Liver (tissue), 9 donors: ENCODE results near the gene TRABD. TPM values are rescaled to one million over a fixed set of nuclear protein-coding genes. Genes with fewer than 3 reads are reported as not detected.

Experiments
- DNase-seq: peaks from one replicate; pipeline ENCODE4 v3.0.0-alpha.2; 2017; ENCODE audit warnings: low spot score
- H3K27ac ChIP-seq, 2 donors: one replicate each; pipeline ENCODE4 v1.7.0; 2013; ENCODE audit warnings: inconsistent platforms in 2 of 2, low read length in 2 of 2, control low read depth in 1 of 2, low read depth in 1 of 2, mild to moderate bottlenecking in 1 of 2
- H3K27me3 ChIP-seq, 4 donors: one replicate each; pipeline versions ENCODE4 v1.6.1 to v1.7.0; 2013; ENCODE audit warnings: low read length in 3 of 4, inconsistent platforms in 1 of 4, mild to moderate bottlenecking in 1 of 4, moderate library complexity in 1 of 4; ENCODE audit not compliant: control insufficient read depth in 4 of 4, insufficient read depth in 4 of 4
- H3K36me3 ChIP-seq, 4 donors: one replicate each; pipeline versions ENCODE4 v1.6.1 to v1.7.0; 2013; ENCODE audit warnings: low read length in 3 of 4, mild to moderate bottlenecking in 3 of 4, low read depth in 1 of 4, moderate library complexity in 1 of 4; ENCODE audit not compliant: control insufficient read depth in 4 of 4, insufficient read depth in 3 of 4
- H3K4me1 ChIP-seq, 4 donors: one replicate each; pipeline versions ENCODE4 v1.6.1 to v1.7.0; 2013; ENCODE audit warnings: low read length in 3 of 4, mild to moderate bottlenecking in 3 of 4, moderate library complexity in 1 of 4; ENCODE audit not compliant: control insufficient read depth in 4 of 4, insufficient read depth in 4 of 4
- H3K4me3 ChIP-seq, 3 donors: one replicate each; pipeline versions ENCODE4 v1.6.1 to v1.7.0; 2013; ENCODE audit warnings: low read length in 3 of 3, control low read depth in 1 of 3, low read depth in 1 of 3, mild to moderate bottlenecking in 1 of 3
- H3K9ac ChIP-seq, 2 donors: one replicate each; pipeline ENCODE4 v1.7.0; 2013; ENCODE audit warnings: low read length in 2 of 2, mild to moderate bottlenecking in 2 of 2, moderate library complexity in 2 of 2, control low read depth in 1 of 2, low read depth in 1 of 2
- H3K9me3 ChIP-seq, 4 donors: one replicate each; pipeline versions ENCODE4 v1.6.1 to v1.7.0; 2013; ENCODE audit warnings: low read length in 3 of 4; ENCODE audit not compliant: control insufficient read depth in 4 of 4
- EGR1 ChIP-seq, 2 donors: IDR thresholded peaks; 2 replicates each; pipeline ENCODE4 v1.6.1; 2016 to 2018; ENCODE audit warnings: antibody characterized with exemption in 2 of 2, low read depth in 2 of 2
- FOXA1 ChIP-seq: IDR thresholded peaks from 2 replicates; pipeline ENCODE4 v1.6.1; 2016; ENCODE audit warnings: antibody characterized with exemption
- FOXA2 ChIP-seq: IDR thresholded peaks from 2 replicates; pipeline ENCODE4 v1.6.1; 2016; ENCODE audit warnings: antibody characterized with exemption
- GABPA ChIP-seq, 2 donors: IDR thresholded peaks in 1 of 2; conservative IDR thresholded peaks in 1 of 2; 2 replicates each; pipeline ENCODE4 v1.6.1; 2016; ENCODE audit warnings: antibody characterized with exemption in 2 of 2, mild to moderate bottlenecking in 1 of 2, moderate library complexity in 1 of 2
- HNF4A ChIP-seq, 2 donors: conservative IDR thresholded peaks; 2 replicates each; pipeline ENCODE4 v1.6.1; 2016; ENCODE audit warnings: antibody characterized with exemption in 2 of 2, mild to moderate bottlenecking in 2 of 2
- HNF4G ChIP-seq: IDR thresholded peaks from 2 replicates; pipeline ENCODE4 v1.6.1; 2016; ENCODE audit warnings: antibody characterized with exemption
- JUND ChIP-seq, 2 donors: IDR thresholded peaks; 2 replicates each; pipeline ENCODE4 v1.6.1; 2016; ENCODE audit warnings: antibody characterized with exemption in 2 of 2
- NR2F2 ChIP-seq: IDR thresholded peaks from 2 replicates; pipeline ENCODE4 v1.6.1; 2016; ENCODE audit warnings: antibody characterized with exemption
- RAD21 ChIP-seq, 2 donors: IDR thresholded peaks; 2 replicates each; pipeline ENCODE4 v1.6.1; 2016; ENCODE audit warnings: antibody characterized with exemption in 2 of 2, mild to moderate bottlenecking in 2 of 2
- RXRA ChIP-seq, 2 donors: IDR thresholded peaks; 2 replicates each; pipeline ENCODE4 v1.6.1; 2017 to 2018; ENCODE audit warnings: antibody characterized with exemption in 2 of 2, mild to moderate bottlenecking in 1 of 2
- SP1 ChIP-seq: IDR thresholded peaks from 2 replicates; pipeline ENCODE4 v1.6.1; 2018; ENCODE audit warnings: antibody characterized with exemption, mild to moderate bottlenecking
- TAF1 ChIP-seq: conservative IDR thresholded peaks from 2 replicates; pipeline ENCODE4 v1.6.1; 2016; ENCODE audit warnings: antibody characterized with exemption, mild to moderate bottlenecking
- YY1 ChIP-seq: IDR thresholded peaks from 2 replicates; pipeline ENCODE4 v1.6.1; 2016; ENCODE audit warnings: antibody characterized with exemption, mild to moderate bottlenecking
- WGBS: extraction: QIAGEN DNeasy Blood & Tissue Kit; methylation state at CpG from one replicate; pipeline ENCODE4 v1.1.7; 2013; 5-methylcytosine and 5-hydroxymethylcytosine counted together
- polyA plus RNA-seq, 2 donors: library from polyadenylated mRNA; stranded (reverse) in 1 of 2; unstranded in 1 of 2; fragments of 200-250 nt in 1 of 2; fragments of >200 nt in 1 of 2; fragmentation: Nextera tagmentation in 1 of 2; extraction: Ambion mirVana in 1 of 2; gene quantifications; one replicate each; pipeline versions ENCODE4 v1.2.1 to v1.2.3, GENCODE V29; 2013 to 2015
- total RNA-seq, 2 donors: library from RNA; depleted of rRNA; stranded (reverse); fragments of >200 nt; gene quantifications; one replicate each; pipeline ENCODE4 v1.2.3, GENCODE V29; 2014
- TF ChIP-seq, protein P1 (sequence below): IDR thresholded peaks from 2 replicates; pipeline ENCODE4 v1.6.1; 2016; ENCODE audit warnings: antibody characterized with exemption, mild to moderate bottlenecking
- TF ChIP-seq, protein P2 (sequence below): IDR thresholded peaks from 2 replicates; pipeline ENCODE4 v1.6.1; 2016; ENCODE audit warnings: antibody characterized with exemption
- TF ChIP-seq, protein P3 (sequence below): fragments of 150-350 bp; IDR thresholded peaks from 2 replicates; pipeline ENCODE4 v1.5.1; 2017; ENCODE audit warnings: improper control_type of control experiment, low read depth, low read length; ENCODE audit not compliant: missing input control
- TF ChIP-seq, protein P4 (sequence below): IDR thresholded peaks from 2 replicates; pipeline ENCODE4 v1.6.1; 2016; ENCODE audit warnings: antibody characterized with exemption
- TF ChIP-seq, protein P5 (sequence below): IDR thresholded peaks from 2 replicates; pipeline ENCODE4 v1.6.1; 2016; ENCODE audit warnings: antibody characterized with exemption
- donor health status: healthy.
- donor health status: healthy.
- donor health status: healthy.
- donor health status: healthy.
- donor health status: healthy.

Gene TRABD
- total and polyA plus RNA-seq, 4 donors, result 10.5 to 29.7 (median 16.4) TPM

DNA sequence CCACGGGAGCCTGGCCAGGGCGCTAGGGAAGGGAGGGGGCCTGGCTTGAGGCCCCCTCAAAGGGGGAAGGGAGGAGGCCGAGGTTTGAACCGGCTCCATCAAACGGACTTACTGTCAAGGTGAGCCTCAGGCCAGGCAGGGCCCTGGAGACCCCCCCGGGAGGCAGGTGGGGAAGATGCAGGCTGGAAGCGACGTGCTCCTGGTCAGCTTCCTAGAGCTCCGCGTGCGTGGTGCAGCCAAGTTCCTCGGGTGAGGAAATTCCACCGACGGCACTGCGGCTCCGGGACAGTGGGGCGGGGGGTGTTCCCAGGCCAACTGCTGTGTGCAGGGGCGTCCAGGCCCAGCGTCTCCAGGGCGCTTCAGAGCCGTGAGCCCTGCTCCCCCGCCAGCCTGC lies 7.2 kb upstream of the TRABD start:
- Histone ChIP-seq H3K9ac (no peak overlapping the region), H3K36me3 (peaks cover 0 to 7% (median 0%) of the 10 kb centered on the region in 4 donors), H3K4me3 (no peak overlapping the region), H3K9me3 (no peaks in the 10 kb centered on the region), H3K4me1 (peaks cover 0 to 10% (median under 1%) of the 10 kb centered on the region in 4 donors), H3K27me3 (no peaks in the 10 kb centered on the region), H3K27ac (no peak overlapping the region)
- TF ChIP-seq RXRA (IDR thresholded peaks at IDR 0.05), result no peak
- TF ChIP-seq FOXA1, result no peak
- no peak for TF ChIP-seq HNF4G
- TF ChIP-seq SP1, result no peak
- TF ChIP-seq, protein P1, sequence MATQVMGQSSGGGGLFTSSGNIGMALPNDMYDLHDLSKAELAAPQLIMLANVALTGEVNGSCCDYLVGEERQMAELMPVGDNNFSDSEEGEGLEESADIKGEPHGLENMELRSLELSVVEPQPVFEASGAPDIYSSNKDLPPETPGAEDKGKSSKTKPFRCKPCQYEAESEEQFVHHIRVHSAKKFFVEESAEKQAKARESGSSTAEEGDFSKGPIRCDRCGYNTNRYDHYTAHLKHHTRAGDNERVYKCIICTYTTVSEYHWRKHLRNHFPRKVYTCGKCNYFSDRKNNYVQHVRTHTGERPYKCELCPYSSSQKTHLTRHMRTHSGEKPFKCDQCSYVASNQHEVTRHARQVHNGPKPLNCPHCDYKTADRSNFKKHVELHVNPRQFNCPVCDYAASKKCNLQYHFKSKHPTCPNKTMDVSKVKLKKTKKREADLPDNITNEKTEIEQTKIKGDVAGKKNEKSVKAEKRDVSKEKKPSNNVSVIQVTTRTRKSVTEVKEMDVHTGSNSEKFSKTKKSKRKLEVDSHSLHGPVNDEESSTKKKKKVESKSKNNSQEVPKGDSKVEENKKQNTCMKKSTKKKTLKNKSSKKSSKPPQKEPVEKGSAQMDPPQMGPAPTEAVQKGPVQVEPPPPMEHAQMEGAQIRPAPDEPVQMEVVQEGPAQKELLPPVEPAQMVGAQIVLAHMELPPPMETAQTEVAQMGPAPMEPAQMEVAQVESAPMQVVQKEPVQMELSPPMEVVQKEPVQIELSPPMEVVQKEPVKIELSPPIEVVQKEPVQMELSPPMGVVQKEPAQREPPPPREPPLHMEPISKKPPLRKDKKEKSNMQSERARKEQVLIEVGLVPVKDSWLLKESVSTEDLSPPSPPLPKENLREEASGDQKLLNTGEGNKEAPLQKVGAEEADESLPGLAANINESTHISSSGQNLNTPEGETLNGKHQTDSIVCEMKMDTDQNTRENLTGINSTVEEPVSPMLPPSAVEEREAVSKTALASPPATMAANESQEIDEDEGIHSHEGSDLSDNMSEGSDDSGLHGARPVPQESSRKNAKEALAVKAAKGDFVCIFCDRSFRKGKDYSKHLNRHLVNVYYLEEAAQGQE, result no peak
- TF ChIP-seq FOXA2, result no peak
- TF ChIP-seq, protein P2, sequence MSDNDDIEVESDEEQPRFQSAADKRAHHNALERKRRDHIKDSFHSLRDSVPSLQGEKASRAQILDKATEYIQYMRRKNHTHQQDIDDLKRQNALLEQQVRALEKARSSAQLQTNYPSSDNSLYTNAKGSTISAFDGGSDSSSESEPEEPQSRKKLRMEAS, result no peak
- TF ChIP-seq EGR1 (IDR thresholded peaks at IDR 0.05; ENCODE audit: low read depth in 2 of 2), result no peak
- no peak for TF ChIP-seq RAD21 (IDR thresholded peaks at IDR 0.05)
- no peak for TF ChIP-seq TAF1
- TF ChIP-seq NR2F2, result no peak
- TF ChIP-seq HNF4A (conservative IDR thresholded peaks at IDR 0.05), result no peak
- no peak for TF ChIP-seq YY1
- TF ChIP-seq JUND (IDR thresholded peaks at IDR 0.05), result no peak
- no peak for TF ChIP-seq GABPA (IDR thresholded peaks at IDR 0.05 in 1 of 2, conservative IDR thresholded peaks at IDR 0.05 in 1 of 2)
- TF ChIP-seq, protein P3, sequence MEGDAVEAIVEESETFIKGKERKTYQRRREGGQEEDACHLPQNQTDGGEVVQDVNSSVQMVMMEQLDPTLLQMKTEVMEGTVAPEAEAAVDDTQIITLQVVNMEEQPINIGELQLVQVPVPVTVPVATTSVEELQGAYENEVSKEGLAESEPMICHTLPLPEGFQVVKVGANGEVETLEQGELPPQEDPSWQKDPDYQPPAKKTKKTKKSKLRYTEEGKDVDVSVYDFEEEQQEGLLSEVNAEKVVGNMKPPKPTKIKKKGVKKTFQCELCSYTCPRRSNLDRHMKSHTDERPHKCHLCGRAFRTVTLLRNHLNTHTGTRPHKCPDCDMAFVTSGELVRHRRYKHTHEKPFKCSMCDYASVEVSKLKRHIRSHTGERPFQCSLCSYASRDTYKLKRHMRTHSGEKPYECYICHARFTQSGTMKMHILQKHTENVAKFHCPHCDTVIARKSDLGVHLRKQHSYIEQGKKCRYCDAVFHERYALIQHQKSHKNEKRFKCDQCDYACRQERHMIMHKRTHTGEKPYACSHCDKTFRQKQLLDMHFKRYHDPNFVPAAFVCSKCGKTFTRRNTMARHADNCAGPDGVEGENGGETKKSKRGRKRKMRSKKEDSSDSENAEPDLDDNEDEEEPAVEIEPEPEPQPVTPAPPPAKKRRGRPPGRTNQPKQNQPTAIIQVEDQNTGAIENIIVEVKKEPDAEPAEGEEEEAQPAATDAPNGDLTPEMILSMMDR, result no peak
- TF ChIP-seq, protein P4, sequence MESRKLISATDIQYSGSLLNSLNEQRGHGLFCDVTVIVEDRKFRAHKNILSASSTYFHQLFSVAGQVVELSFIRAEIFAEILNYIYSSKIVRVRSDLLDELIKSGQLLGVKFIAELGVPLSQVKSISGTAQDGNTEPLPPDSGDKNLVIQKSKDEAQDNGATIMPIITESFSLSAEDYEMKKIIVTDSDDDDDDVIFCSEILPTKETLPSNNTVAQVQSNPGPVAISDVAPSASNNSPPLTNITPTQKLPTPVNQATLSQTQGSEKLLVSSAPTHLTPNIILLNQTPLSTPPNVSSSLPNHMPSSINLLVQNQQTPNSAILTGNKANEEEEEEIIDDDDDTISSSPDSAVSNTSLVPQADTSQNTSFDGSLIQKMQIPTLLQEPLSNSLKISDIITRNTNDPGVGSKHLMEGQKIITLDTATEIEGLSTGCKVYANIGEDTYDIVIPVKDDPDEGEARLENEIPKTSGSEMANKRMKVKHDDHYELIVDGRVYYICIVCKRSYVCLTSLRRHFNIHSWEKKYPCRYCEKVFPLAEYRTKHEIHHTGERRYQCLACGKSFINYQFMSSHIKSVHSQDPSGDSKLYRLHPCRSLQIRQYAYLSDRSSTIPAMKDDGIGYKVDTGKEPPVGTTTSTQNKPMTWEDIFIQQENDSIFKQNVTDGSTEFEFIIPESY, result no peak
- TF ChIP-seq, protein P5, sequence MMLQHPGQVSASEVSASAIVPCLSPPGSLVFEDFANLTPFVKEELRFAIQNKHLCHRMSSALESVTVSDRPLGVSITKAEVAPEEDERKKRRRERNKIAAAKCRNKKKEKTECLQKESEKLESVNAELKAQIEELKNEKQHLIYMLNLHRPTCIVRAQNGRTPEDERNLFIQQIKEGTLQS, result no peak
- DNase-seq, result no peak
- 78% methylated on average over 22 of the region's 22 CpGs for WGBS
